H1 (cell line): Measurements from ENCODE around the gene ZW10. TPM values are rescaled to one million over a fixed set of nuclear protein-coding genes. Genes with fewer than 3 reads are reported as not detected.

Experiments used
- CTCF ChIA-PET: fragments of 300-600 bp; sonication (Branson Sonifier 250); formaldehyde crosslinking; loops from one replicate; lab custom pipeline; 2021; ENCODE audit not compliant: partially characterized antibody; lab: Charles Lee
- POLR2A ChIA-PET: fragments of 300-600 bp; sonication (Branson Sonifier 250); formaldehyde crosslinking; loops from one replicate; lab custom pipeline; 2021; ENCODE audit warnings: inconsistent platforms; ENCODE audit not compliant: partially characterized antibody; lab: Charles Lee
- DNase-seq, 2 experiments: peaks; one replicate each; pipeline versions ENCODE4 v3.0.0 to v3.0.0-alpha.2; 2010 to 2022; ENCODE audit warnings: low spot score in 2 of 2, low read depth in 1 of 2, mixed read lengths in 1 of 2
- FAIRE-seq: peaks from 2 replicates; lab custom pipeline; 2011; peaks lifted over from hg19 to GRCh38; lab: Jason Lieb, UNC
- H2AFZ ChIP-seq: 2 replicates; pipeline ENCODE4 v1.8.1; 2012; ENCODE audit warnings: low read length, inconsistent platforms
- H2AK5ac ChIP-seq: 2 replicates; pipeline ENCODE4 v1.6.1; 2013; ENCODE audit warnings: low read depth, low read length
- H2BK120ac ChIP-seq: replicated peaks from 2 replicates; pipeline ENCODE3; 2013; ENCODE audit warnings: low read depth, low read length, inconsistent platforms
- H2BK12ac ChIP-seq: 2 replicates; pipeline ENCODE4 v1.6.1; 2013; ENCODE audit warnings: low read depth, low read length
- H2BK15ac ChIP-seq: 2 replicates; pipeline ENCODE4 v1.6.1; 2013; ENCODE audit warnings: low read length
- H2BK20ac ChIP-seq: 2 replicates; pipeline ENCODE4 v1.6.1; 2013; ENCODE audit warnings: low read length
- H2BK5ac ChIP-seq: 2 replicates; pipeline ENCODE4 v1.6.1; 2013; ENCODE audit warnings: low read depth, low read length
- H3K14ac ChIP-seq: 2 replicates; pipeline ENCODE4 v1.6.1; 2013; ENCODE audit warnings: inconsistent platforms; ENCODE audit not compliant: insufficient read length
- H3K18ac ChIP-seq: 2 replicates; pipeline ENCODE4 v1.6.1; 2013; ENCODE audit warnings: low read length; ENCODE audit errors: extremely low read depth
- H3K23ac ChIP-seq: 2 replicates; pipeline ENCODE4 v1.6.1; 2013; ENCODE audit warnings: inconsistent platforms; ENCODE audit not compliant: insufficient read length
- H3K23me2 ChIP-seq: 2 replicates; pipeline ENCODE4 v1.6.1; 2013; ENCODE audit warnings: low read depth, low read length
- H3K27ac ChIP-seq: 2 replicates; pipeline ENCODE4 v1.6.1; 2011; ENCODE audit warnings: low read depth, low read length, inconsistent platforms
- H3K27me3 ChIP-seq, 4 experiments: replicated peaks in 1 of 4; 1 replicate in 1 of 4; 2 replicates in 3 of 4; pipeline versions ENCODE4 v1.6.1 to v1.8.1; 2011 to 2013; ENCODE audit warnings: low read length in 3 of 4, mild to moderate bottlenecking in 3 of 4, inconsistent platforms in 2 of 4, mixed read lengths in 2 of 4, moderate library complexity in 1 of 4; ENCODE audit not compliant: control insufficient read depth in 3 of 4, insufficient read depth in 3 of 4; ENCODE audit errors: extremely low read depth in 1 of 4
- H3K36me3 ChIP-seq, 4 experiments: 2 replicates each; pipeline versions ENCODE4 v1.6.1 to v1.8.1; 2011 to 2013; ENCODE audit warnings: mild to moderate bottlenecking in 4 of 4, low read length in 3 of 4, moderate library complexity in 2 of 4, control low read depth in 1 of 4, inconsistent platforms in 1 of 4; ENCODE audit not compliant: insufficient read depth in 4 of 4, control insufficient read depth in 2 of 4
- H3K4ac ChIP-seq: replicated peaks from 2 replicates; pipeline ENCODE3; 2013; ENCODE audit warnings: low read length, low read depth, mixed read lengths, inconsistent platforms; ENCODE audit not compliant: insufficient read length
- H3K4me1 ChIP-seq, 4 experiments: replicated peaks in 1 of 4; 1 replicate in 1 of 4; 2 replicates in 3 of 4; pipeline versions ENCODE4 v1.6.1 to v1.8.1; 2011 to 2013; ENCODE audit warnings: low read length in 3 of 4, inconsistent platforms in 2 of 4, mixed read lengths in 1 of 4; ENCODE audit not compliant: insufficient read depth in 4 of 4, control insufficient read depth in 3 of 4
- H3K4me2 ChIP-seq, 2 experiments: 2 replicates each; pipeline versions ENCODE4 v1.6.1 to v1.8.1; 2011 to 2013; ENCODE audit warnings: low read depth in 2 of 2, low read length in 2 of 2, control low read depth in 1 of 2, inconsistent platforms in 1 of 2, mild to moderate bottlenecking in 1 of 2; ENCODE audit not compliant: insufficient read depth in 1 of 2
- H3K4me3 ChIP-seq, 4 experiments: fragments of 200-600, 300-600 bp in 1 of 4; sonication (generic), shearing (Covaris generic), sonication (Bioruptor Twin) in 1 of 4; 2 replicates each; pipeline versions ENCODE4 v1.5.1 to v1.8.1; 2011 to 2016; ENCODE audit warnings: low read length in 4 of 4, low read depth in 3 of 4, control low read depth in 2 of 4, inconsistent platforms in 2 of 4, mild to moderate bottlenecking in 2 of 4, mixed read lengths in 1 of 4, moderate library complexity in 1 of 4; ENCODE audit not compliant: insufficient read depth in 2 of 4; ENCODE audit errors: extremely low read depth in 1 of 4
- H3K56ac ChIP-seq: replicated peaks from 2 replicates; pipeline ENCODE3; 2013; ENCODE audit warnings: low read depth, mild to moderate bottlenecking, mixed read lengths, low read length, inconsistent platforms; ENCODE audit not compliant: insufficient read length
- H3K79me1 ChIP-seq: 2 replicates; pipeline ENCODE4 v1.6.1; 2013; ENCODE audit warnings: low read depth, low read length, control low read depth
- H3K79me2 ChIP-seq, 2 experiments: 2 replicates each; pipeline versions ENCODE4 v1.6.1 to v1.8.1; 2012 to 2013; ENCODE audit warnings: low read length in 2 of 2, mild to moderate bottlenecking in 2 of 2, inconsistent platforms in 1 of 2; ENCODE audit not compliant: insufficient read depth in 2 of 2, control insufficient read depth in 1 of 2
- H3K9ac ChIP-seq, 4 experiments: replicated peaks in 1 of 4; 1 replicate in 1 of 4; 2 replicates in 3 of 4; pipeline versions ENCODE4 v1.6.1 to v1.8.1; 2011 to 2013; ENCODE audit warnings: low read depth in 3 of 4, low read length in 3 of 4, control low read depth in 2 of 4, mild to moderate bottlenecking in 2 of 4, moderate library complexity in 2 of 4, inconsistent platforms in 1 of 4; ENCODE audit errors: extremely low read depth in 1 of 4
- H3K9me3 ChIP-seq, 2 experiments: 2 replicates each; pipeline versions ENCODE4 v1.6.1 to v1.8.1; 2012 to 2013; ENCODE audit warnings: mild to moderate bottlenecking in 2 of 2, moderate library complexity in 2 of 2, control low read depth in 1 of 2, inconsistent platforms in 1 of 2, low read depth in 1 of 2, low read length in 1 of 2, mixed read lengths in 1 of 2; ENCODE audit not compliant: insufficient read depth in 2 of 2
- H4K20me1 ChIP-seq, 2 experiments: replicated peaks in 1 of 2; 2 replicates each; pipeline versions ENCODE3 to v1.8.1; 2011 to 2013; ENCODE audit warnings: inconsistent platforms in 2 of 2, low read length in 2 of 2, mild to moderate bottlenecking in 1 of 2; ENCODE audit not compliant: insufficient read depth in 2 of 2, control insufficient read depth in 1 of 2
- H4K5ac ChIP-seq: 2 replicates; pipeline ENCODE4 v1.6.1; 2013; ENCODE audit warnings: low read length, low read depth, mixed read lengths, inconsistent platforms; ENCODE audit not compliant: insufficient read length
- H4K8ac ChIP-seq: 2 replicates; pipeline ENCODE4 v1.8.0; 2013; ENCODE audit warnings: mild to moderate bottlenecking, moderate library complexity, low read length, inconsistent platforms; ENCODE audit not compliant: insufficient read depth; ENCODE audit errors: extremely low read depth
- H4K91ac ChIP-seq: replicated peaks from 2 replicates; pipeline ENCODE3; 2013; ENCODE audit warnings: low read length, mixed read lengths, inconsistent platforms; ENCODE audit not compliant: insufficient read length
- ATF3 ChIP-seq: IDR thresholded peaks from 2 replicates; pipeline ENCODE4 v1.6.1; 2011; ENCODE audit warnings: low read depth, mild to moderate bottlenecking, low read length; ENCODE audit not compliant: insufficient read depth
- BCL11A ChIP-seq, 2 experiments: IDR thresholded peaks; one replicate each; pipeline ENCODE4 v1.6.1; 2011; ENCODE audit warnings: low read depth in 2 of 2, low read length in 2 of 2, mild to moderate bottlenecking in 2 of 2
- BRCA1 ChIP-seq: IDR thresholded peaks from 2 replicates; pipeline ENCODE4 v1.6.1; 2012; ENCODE audit warnings: low read depth, low read length, improper control_type of control experiment
- CHD2 ChIP-seq: IDR thresholded peaks from 2 replicates; pipeline ENCODE4 v1.6.1; 2012; ENCODE audit warnings: low read length, improper control_type of control experiment
- CREB1 ChIP-seq: IDR thresholded peaks from 2 replicates; pipeline ENCODE4 v1.6.1; 2012; ENCODE audit warnings: inconsistent platforms
- MAX ChIP-seq: IDR thresholded peaks from 2 replicates; pipeline ENCODE4 v1.6.1; 2012; ENCODE audit warnings: inconsistent platforms
- PHF8 ChIP-seq: fragments of 200-600 bp; sonication (generic); conservative IDR thresholded peaks from 2 replicates; pipeline ENCODE4 v1.7.1; 2012; ENCODE audit warnings: low read depth, mild to moderate bottlenecking, inconsistent platforms, low read length, moderate library complexity
- SP4 ChIP-seq: IDR thresholded peaks from 2 replicates; pipeline ENCODE4 v1.6.1; 2012; ENCODE audit warnings: low read length, inconsistent platforms
- SUZ12 ChIP-seq: fragments of 200-600 bp; sonication (generic); IDR thresholded peaks from 2 replicates; pipeline ENCODE4 v1.6.1; 2012; ENCODE audit warnings: mild to moderate bottlenecking, inconsistent platforms, low read length, moderate library complexity, mixed read lengths
- TBP ChIP-seq: IDR thresholded peaks from 2 replicates; pipeline ENCODE4 v1.6.1; 2011; ENCODE audit warnings: low read depth, low read length, improper control_type of control experiment
- WGBS, 2 experiments: shearing (Covaris generic) in 1 of 2; methylation state at CpG; one replicate each; pipeline versions ENCODE4 v1.1.6 to v1.1.7; 2013 to 2015; ENCODE audit warnings: low lambda C conversion rate in 2 of 2, mixed read lengths in 2 of 2, inconsistent platforms in 1 of 2, low coverage in 1 of 2, missing lambda C conversion rate in 1 of 2; ENCODE audit not compliant: insufficient replicate concordance in 2 of 2, insufficient coverage in 1 of 2, insufficient read length in 1 of 2; ENCODE audit errors: extremely low coverage in 1 of 2, missing lambda C conversion rate in 1 of 2; 5-methylcytosine and 5-hydroxymethylcytosine counted together
- polyA plus RNA-seq, 7 experiments: library from polyadenylated mRNA; depleted of rRNA in 3 of 7; stranded (reverse) in 5 of 7; unstranded in 2 of 7; fragments of >200 nt in 5 of 7; fragments of 200-250 nt in 2 of 7; gene quantifications; 1 replicate in 5 of 7; 2 replicates in 1 of 7; 4 replicates in 1 of 7; pipeline versions ENCODE4 v1.2.1 to v1.2.3, GENCODE V29; 2011 to 2013; ENCODE audit warnings: missing spikeins in 2 of 7, mixed read lengths in 2 of 7
- total RNA-seq: library from RNA; stranded (reverse); fragmentation: NEBNext Ultra II Directional; extraction: Animal tissue kit (Norgen Biotek cat#: 25700); gene quantifications from 2 replicates; pipeline ENCODE4 v1.2.1, GENCODE V29; 2021

ZW10 gene
- total and polyA plus RNA-seq, 2 of the 8 experiments (the other 6 are each of a cell fraction or from before 2014, with no cell fraction given) = 9.0 to 25.3 TPM

GRCh38 chr11:113725913-113726312 lies 47.6 kb downstream of the ZW10 start:
- Histone ChIP-seq H2AFZ (no peak overlapping the region), H3K27me3 (no peaks in the 10 kb centered on the region), H4K20me1 (no peaks in the 10 kb centered on the region), H4K5ac (no peak overlapping the region), H3K9me3 (no peaks in the 10 kb centered on the region), H3K23me2 (no peaks in the 10 kb centered on the region), H3K14ac (no peak overlapping the region), H2BK5ac (no peak overlapping the region), H2BK120ac (no peak overlapping the region), H2BK20ac (no peak overlapping the region), H4K8ac (no peak overlapping the region), H2BK12ac (no peak overlapping the region), H3K79me1 (no peaks in the 10 kb centered on the region), H3K4ac (no peak overlapping the region), H2BK15ac (no peak overlapping the region), H3K56ac (no peak overlapping the region), H3K4me3 (no peak overlapping the region), H3K9ac (no peak overlapping the region), H3K23ac (no peak overlapping the region), H2AK5ac (no peak overlapping the region), H3K18ac (no peak overlapping the region), H3K36me3 (no peaks in the 10 kb centered on the region), H3K79me2 (no peaks in the 10 kb centered on the region), H3K27ac (no peak overlapping the region), H3K4me1 (no peaks in the 10 kb centered on the region), H3K4me2 (no peak overlapping the region), H4K91ac (no peak overlapping the region)
- CTCF ChIA-PET = interaction anchor here (0.6 to 2.2 kb wide), 16 partner anchors 14 to 1500 kb away, joined by 3 to 11 read pairs (median 4); partner anchors contain the start of gene PTS
- WGBS, 2 experiments = 94% methylated on average over 3 of the region's 3 CpGs; no CpG with 5 or more reads in 1 of the 2 experiments
- DNase-seq = no peak
- no peak for FAIRE-seq
- POLR2A ChIA-PET = no interaction called here
- TF ChIP-seq BCL11A (IDR thresholded peaks at IDR 0.05; ENCODE audit: low read depth in 2 of 2, low read length in 2 of 2) (no peak), PHF8 (no peak), MAX (no peak), TBP (no peak), CREB1 (no peak), SUZ12 (no peak), BRCA1 (no peak), SP4 (no peak), CHD2 (no peak), ATF3 (no peak)
